ENCODE data around the gene GCN1.

GRCh38 chr12:120229071-120229486 is 34.6 kb upstream of the GCN1 start:
- TF ChIP-seq, protein P1, sequence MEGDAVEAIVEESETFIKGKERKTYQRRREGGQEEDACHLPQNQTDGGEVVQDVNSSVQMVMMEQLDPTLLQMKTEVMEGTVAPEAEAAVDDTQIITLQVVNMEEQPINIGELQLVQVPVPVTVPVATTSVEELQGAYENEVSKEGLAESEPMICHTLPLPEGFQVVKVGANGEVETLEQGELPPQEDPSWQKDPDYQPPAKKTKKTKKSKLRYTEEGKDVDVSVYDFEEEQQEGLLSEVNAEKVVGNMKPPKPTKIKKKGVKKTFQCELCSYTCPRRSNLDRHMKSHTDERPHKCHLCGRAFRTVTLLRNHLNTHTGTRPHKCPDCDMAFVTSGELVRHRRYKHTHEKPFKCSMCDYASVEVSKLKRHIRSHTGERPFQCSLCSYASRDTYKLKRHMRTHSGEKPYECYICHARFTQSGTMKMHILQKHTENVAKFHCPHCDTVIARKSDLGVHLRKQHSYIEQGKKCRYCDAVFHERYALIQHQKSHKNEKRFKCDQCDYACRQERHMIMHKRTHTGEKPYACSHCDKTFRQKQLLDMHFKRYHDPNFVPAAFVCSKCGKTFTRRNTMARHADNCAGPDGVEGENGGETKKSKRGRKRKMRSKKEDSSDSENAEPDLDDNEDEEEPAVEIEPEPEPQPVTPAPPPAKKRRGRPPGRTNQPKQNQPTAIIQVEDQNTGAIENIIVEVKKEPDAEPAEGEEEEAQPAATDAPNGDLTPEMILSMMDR (IDR thresholded peaks at IDR 0.05): no peak
- TF ChIP-seq POLR2A (IDR thresholded peaks at IDR 0.05): no peak
